Kidney (tissue), 14 donors: Measurements from ENCODE around the gene EML6. TPM values are rescaled to one million over a fixed set of nuclear protein-coding genes. Genes with fewer than 3 reads are reported as not detected.
"Not testable (repeated sequence)": the region's sequence is repeated elsewhere in the genome, so short reads cannot be mapped to it uniquely, and the experiment has no call there.

Experiments used
- DNase-seq, 5 donors: peaks; one replicate each; pipeline ENCODE4 v3.0.0-alpha.2; 2013 to 2020
- FAIRE-seq: peaks from 2 replicates; lab custom pipeline; 2012; peaks lifted over from hg19 to GRCh38; lab: Jason Lieb, UNC
- H3K27ac ChIP-seq, 2 donors: one replicate each; pipeline ENCODE4 v1.7.0; 2013; ENCODE audit warnings: low read depth in 2 of 2, low read length in 2 of 2, inconsistent platforms in 1 of 2
- H3K27me3 ChIP-seq: one replicate; pipeline ENCODE4 v1.7.1; 2013; ENCODE audit warnings: low read length, inconsistent platforms; ENCODE audit not compliant: control insufficient read depth, insufficient read depth
- H3K36me3 ChIP-seq, 3 donors: one replicate each; pipeline versions ENCODE4 v1.7.0 to v1.7.1; 2013; ENCODE audit warnings: low read length in 3 of 3, control low read depth in 1 of 3, inconsistent platforms in 1 of 3; ENCODE audit not compliant: insufficient read depth in 3 of 3, control insufficient read depth in 2 of 3
- H3K4me1 ChIP-seq, 3 donors: one replicate each; pipeline versions ENCODE4 v1.7.0 to v1.7.1; 2013; ENCODE audit warnings: low read length in 3 of 3, inconsistent platforms in 1 of 3, low read depth in 1 of 3; ENCODE audit not compliant: control insufficient read depth in 2 of 3, insufficient read depth in 2 of 3
- H3K4me3 ChIP-seq, 3 donors: one replicate each; pipeline versions ENCODE4 v1.7.0 to v1.8.1; 2013; ENCODE audit warnings: low read length in 3 of 3, control low read depth in 1 of 3, inconsistent platforms in 1 of 3
- H3K9ac ChIP-seq, 3 donors: one replicate each; pipeline versions ENCODE4 v1.7.0 to v1.7.1; 2013; ENCODE audit warnings: low read length in 3 of 3, control low read depth in 1 of 3, inconsistent platforms in 1 of 3
- H3K9me3 ChIP-seq, 3 donors: one replicate each; pipeline versions ENCODE4 v1.7.0 to v1.7.1; 2013; ENCODE audit warnings: low read length in 3 of 3, control low read depth in 1 of 3, inconsistent platforms in 1 of 3; ENCODE audit not compliant: control insufficient read depth in 2 of 3, insufficient read depth in 1 of 3
- CTCF ChIP-seq: IDR thresholded peaks from 3 replicates; pipeline ENCODE4 v1.5.1; 2012; ENCODE audit warnings: mild to moderate bottlenecking, moderate library complexity, borderline replicate concordance; ENCODE audit not compliant: insufficient read depth; ENCODE audit errors: extremely low read depth
- intact Hi-C: fragments of 100-400 bp; cut with DNase I; formaldehyde crosslinking; loops from one replicate; pipeline ENCODE4 v1.11.1; 2022
- polyA plus RNA-seq: library from polyadenylated mRNA; stranded (reverse); fragments of 350-450 nt; fragmentation: Illumina TruSeq; extraction: RNeasy Lipid Tissue Mini Kit (QIAGEN cat#74804); gene quantifications from one replicate; pipeline ENCODE4 v1.2.3, GENCODE V29; 2014; ENCODE audit warnings: low read depth, low replicate concordance; ENCODE audit not compliant: insufficient read depth
- total RNA-seq: library from RNA; stranded (reverse); fragmentation: NEBNext Ultra II Directional; extraction: Animal tissue kit (Norgen Biotek cat#: 25700); gene quantifications from one replicate; pipeline ENCODE4 v1.2.1, GENCODE V29; 2021
- donor health status: control.
- donor health status: control.
- donor health status: control.
- donor health status: control.
- donor health status: control.
- donor health status: DM: yes; HTN: yes; CAD: no.
- donor health status: Normal renal cell carcinoma (clear cell type).

Gene EML6
- total and polyA plus RNA-seq, 2 donors from 2014 or later = 1.7 to 3.1 TPM

GRCh38 chr2:54866868-54867267 is 143.4 kb downstream of the EML6 start:
- Histone ChIP-seq H3K4me1 (no peaks in the 10 kb centered on the region), H3K27ac (no peak overlapping the region), H3K9ac (no peak overlapping the region), H3K27me3 (no peaks in the 10 kb centered on the region), H3K36me3 (no peaks in the 10 kb centered on the region), H3K9me3 (no peaks in the 10 kb centered on the region), H3K4me3 (no peak overlapping the region)
- no peak for TF ChIP-seq CTCF
- FAIRE-seq = no peak
- intact Hi-C loops = no loop called here
- no peak for DNase-seq

GRCh38 chr2:54867457-54867856 is 144.0 kb downstream of the EML6 start:
- Histone ChIP-seq H3K4me3 (no peak overlapping the region), H3K4me1 (no peaks in the 10 kb centered on the region), H3K27ac (no peak overlapping the region), H3K27me3 (no peaks in the 10 kb centered on the region), H3K9ac (no peak overlapping the region), H3K9me3 (no peaks in the 10 kb centered on the region), H3K36me3 (no peaks in the 10 kb centered on the region)
- no peak for DNase-seq
- intact Hi-C loops = no loop called here
- no peak for TF ChIP-seq CTCF
- FAIRE-seq = no peak

- Histone ChIP-seq H3K36me3 (no peaks in the 10 kb centered on the region), H3K9me3 (no peaks in the 10 kb centered on the region), H3K27ac (no peak overlapping the region), H3K4me1 (no peaks in the 10 kb centered on the region), H3K4me3 (no peak overlapping the region), H3K27me3 (no peaks in the 10 kb centered on the region), H3K9ac (no peak overlapping the region)
- intact Hi-C loops = no loop called here
- TF ChIP-seq CTCF = no peak
- FAIRE-seq (no peak), DNase-seq (peak in 1 of 5 donors; percentile 37)
Measured at GRCh38 chr2:54871457-54872107, 148.1 kb downstream of the EML6 start.

GRCh38 chr2:54872780-54873179 is 149.3 kb downstream of the EML6 start:
- no peaks in the 10 kb centered on the region for H3K36me3 ChIP-seq
- FAIRE-seq = no peak

GRCh38 chr2:54873236-54873635 is 149.8 kb downstream of the EML6 start:
- FAIRE-seq, H3K9ac ChIP-seq, H3K27ac ChIP-seq, DNase-seq, H3K36me3 ChIP-seq, H3K9me3 ChIP-seq, H3K4me1 ChIP-seq, H3K4me3 ChIP-seq, H3K27me3 ChIP-seq, intact Hi-C loops: not testable (repeated sequence)

More at GRCh38 chr2:54872780-54873179, 149.3 kb downstream of the EML6 start:
- intact Hi-C loops = no loop called here
- TF ChIP-seq CTCF = no peak
- Histone ChIP-seq H3K4me1 (no peaks in the 10 kb centered on the region), H3K9me3 (no peaks in the 10 kb centered on the region), H3K27ac (no peak overlapping the region), H3K4me3 (no peak overlapping the region), H3K27me3 (no peaks in the 10 kb centered on the region), H3K9ac (no peak overlapping the region)
- DNase-seq = no peak
